ENCODE results near the gene TUBA3E. TPM values are rescaled to one million over a fixed set of nuclear protein-coding genes. Genes with fewer than 3 reads are reported as not detected.

The TUBA3E gene
- total RNA-seq (not detected in 2 replicates), polyA plus RNA-seq (not detected in 2 replicates), polyA minus RNA-seq (not detected in 2 replicates), Bru-seq, nascent RNA (not detected), BruChase-seq, experiment 1, labeled RNA remaining after a 6-hour chase (not detected), BruChase-seq, experiment 2, labeled RNA remaining after a 2-hour chase (not detected)
- polyA plus RNA-seq (2011; cell fraction: cytosol; rRNA removed), result not detected in 2 replicates
- not detected in 2 replicates for polyA plus RNA-seq (2011; cell fraction: nucleus; rRNA removed)
- not detected in 2 replicates for polyA plus RNA-seq (2012)
- polyA minus RNA-seq (2011; cell fraction: cytosol; rRNA and poly(A)+ RNA removed), result not detected
- not detected in 2 replicates for polyA minus RNA-seq (2011; cell fraction: nucleus; rRNA and poly(A)+ RNA removed)
- long read RNA-seq, partial matches to known transcripts, result 0 of 2 reads
- long read RNA-seq, other reads (novel, unspliced or antisense), result 2 of 2 reads

DNA sequence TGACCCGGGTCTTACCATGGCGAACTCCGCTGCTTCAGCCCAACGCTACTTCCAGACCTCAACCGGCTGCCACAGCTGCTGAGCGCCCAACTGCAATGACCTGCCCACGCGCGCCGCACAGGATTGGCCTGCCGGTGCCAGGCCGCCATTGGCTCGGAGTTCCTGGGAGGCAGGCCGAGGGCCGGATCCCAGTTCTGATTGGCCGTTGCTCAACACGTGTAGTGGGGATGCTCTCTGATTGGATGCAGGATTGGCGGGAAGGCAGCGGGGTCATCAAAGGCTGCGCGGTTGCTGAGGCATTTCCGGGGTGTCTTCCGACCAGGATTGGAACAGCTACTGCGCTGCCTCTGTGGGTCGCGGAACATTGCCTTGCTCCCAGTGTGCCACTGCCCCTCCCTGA lies at the start of gene TUBA3E:
TUBA3E (minus strand) TSS at position 97 of the 400 bp plus-strand sequence; CDS start at position 18, 79 bp downstream.
- FAIRE-seq, result no peak
- dilution Hi-C loops (cut with MboI; ENCODE audit: extremely low pct_ligation_motif_present, low sequenced_read_pairs), result no loop called here
- intact Hi-C loops (cut with micrococcal nuclease), result no loop called here

More for the DNA sequence above, at the start of gene TUBA3E:
- TF ChIP-seq POLR2A (IDR thresholded peaks at IDR 0.05; ENCODE audit: low read depth, low read length) (no peak), POLR2AphosphoS5 (IDR thresholded peaks at IDR 0.05; ENCODE audit: insufficient read depth, low read depth, low read length) (no peak), JUN (IDR thresholded peaks at IDR 0.05; ENCODE audit: borderline replicate concordance, insufficient read depth, insufficient read length, low read depth) (no peak), FOS (IDR thresholded peaks at IDR 0.05; ENCODE audit: borderline replicate concordance, insufficient read depth, low read length) (no peak), GATA2 (IDR thresholded peaks at IDR 0.05; ENCODE audit: insufficient read depth, insufficient read length, low read depth, low read length) (no peak), EZH2 (IDR thresholded peaks at IDR 0.05; ENCODE audit: borderline replicate concordance, low read depth, low read length, severe bottlenecking) (no peak), MYC (IDR thresholded peaks at IDR 0.05; ENCODE audit: low read depth, low read length) (no peak)
- TF ChIP-seq, protein P1, sequence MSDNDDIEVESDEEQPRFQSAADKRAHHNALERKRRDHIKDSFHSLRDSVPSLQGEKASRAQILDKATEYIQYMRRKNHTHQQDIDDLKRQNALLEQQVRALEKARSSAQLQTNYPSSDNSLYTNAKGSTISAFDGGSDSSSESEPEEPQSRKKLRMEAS (IDR thresholded peaks at IDR 0.05; ENCODE audit: insufficient read depth, insufficient read length), result no peak
- TF ChIP-seq, protein P2, sequence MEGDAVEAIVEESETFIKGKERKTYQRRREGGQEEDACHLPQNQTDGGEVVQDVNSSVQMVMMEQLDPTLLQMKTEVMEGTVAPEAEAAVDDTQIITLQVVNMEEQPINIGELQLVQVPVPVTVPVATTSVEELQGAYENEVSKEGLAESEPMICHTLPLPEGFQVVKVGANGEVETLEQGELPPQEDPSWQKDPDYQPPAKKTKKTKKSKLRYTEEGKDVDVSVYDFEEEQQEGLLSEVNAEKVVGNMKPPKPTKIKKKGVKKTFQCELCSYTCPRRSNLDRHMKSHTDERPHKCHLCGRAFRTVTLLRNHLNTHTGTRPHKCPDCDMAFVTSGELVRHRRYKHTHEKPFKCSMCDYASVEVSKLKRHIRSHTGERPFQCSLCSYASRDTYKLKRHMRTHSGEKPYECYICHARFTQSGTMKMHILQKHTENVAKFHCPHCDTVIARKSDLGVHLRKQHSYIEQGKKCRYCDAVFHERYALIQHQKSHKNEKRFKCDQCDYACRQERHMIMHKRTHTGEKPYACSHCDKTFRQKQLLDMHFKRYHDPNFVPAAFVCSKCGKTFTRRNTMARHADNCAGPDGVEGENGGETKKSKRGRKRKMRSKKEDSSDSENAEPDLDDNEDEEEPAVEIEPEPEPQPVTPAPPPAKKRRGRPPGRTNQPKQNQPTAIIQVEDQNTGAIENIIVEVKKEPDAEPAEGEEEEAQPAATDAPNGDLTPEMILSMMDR (IDR thresholded peaks at IDR 0.05; ENCODE audit: extremely low read depth in 1 of 2, insufficient read depth in 1 of 2, low read depth in 1 of 2, low read length in 2 of 2), result no peak
- Histone ChIP-seq H3K79me2 (ENCODE audit: control insufficient read depth, insufficient read depth, low read length) (no peaks in the 10 kb centered on the region), H3K9me3 (replicated peaks; ENCODE audit: control insufficient read depth, insufficient read depth, low read length) (no peaks in the 10 kb centered on the region), H3K4me3 (replicated peaks in 1 of 3; ENCODE audit: insufficient read depth in 1 of 3, low read depth in 1 of 3, low read length in 3 of 3) (no peak within 1 kb of the TSS), H3K4me2 (ENCODE audit: insufficient read depth, low read length) (no peak within 1 kb of the TSS), H3K9ac (replicated peaks; ENCODE audit: extremely low read depth, insufficient read depth, low read length) (no peak within 1 kb of the TSS), H3K27me3 (ENCODE audit: control insufficient read depth in 2 of 2, insufficient read depth in 2 of 2, low read length in 2 of 2) (no peaks in the 10 kb centered on the region), H3K36me3 (ENCODE audit: control insufficient read depth in 2 of 2, extremely low read depth in 1 of 2, insufficient read depth in 2 of 2, low read length in 2 of 2) (no peaks in the 10 kb centered on the region), H3K27ac (ENCODE audit: insufficient read depth, low read depth, low read length) (no peak within 1 kb of the TSS), H4K20me1 (replicated peaks; ENCODE audit: control insufficient read depth, extremely low read depth, insufficient read depth, low read length) (no peaks in the 10 kb centered on the region), H3K9me1 (replicated peaks; ENCODE audit: control insufficient read depth, extremely low read depth, insufficient read depth, low read length) (no peaks in the 10 kb centered on the region), H2AFZ (ENCODE audit: low read depth, low read length) (no peak within 1 kb of the TSS), H3K4me1 (ENCODE audit: control insufficient read depth, extremely low read depth, insufficient read depth, low read length) (no peaks in the 10 kb centered on the region)
- ChIA-PET POLR2A (no interaction called here), CTCF (no interaction called here)
- BruUV-seq (replicated peaks), result no TSS peak
- no peak for DNase-seq (ENCODE audit: low read depth, low spot score)

Data from endothelial cell of umbilical vein (primary cell).